Measurements from ENCODE around the gene GRP. TPM values are rescaled to one million over a fixed set of nuclear protein-coding genes. Genes with fewer than 3 reads are reported as not detected.
"Not testable (repeated sequence)": the region's sequence is repeated elsewhere in the genome, so short reads cannot be mapped to it uniquely, and the experiment has no call there.

Gene GRP
- polyA plus RNA-seq, 4 donors = 0.18 TPM; not detected in 3

GRCh38 chr18:59232309-59233016 is 12.5 kb downstream of the GRP start:
- Histone ChIP-seq H3K27ac (ENCODE audit: low read depth in 1 of 3, low read length in 2 of 3) (no peak overlapping the region), H3K36me3 (ENCODE audit: control insufficient read depth in 3 of 3, insufficient read depth in 2 of 3, low read depth in 1 of 3, low read length in 3 of 3) (no peaks in the 10 kb centered on the region), H3K9me3 (ENCODE audit: control insufficient read depth in 2 of 2, insufficient read depth in 1 of 2, low read depth in 1 of 2, low read length in 1 of 2) (no peaks in the 10 kb centered on the region), H3K4me1 (ENCODE audit: control insufficient read depth in 3 of 3, insufficient read depth in 2 of 3, low read depth in 1 of 3, low read length in 2 of 3) (no peaks in the 10 kb centered on the region), H3K27me3 (ENCODE audit: control insufficient read depth in 3 of 3, insufficient read depth in 3 of 3, low read length in 3 of 3) (peaks cover 0 to 9% (median 0%) of the 10 kb centered on the region in 3 donors), H3K4me3 (ENCODE audit: low read depth in 1 of 3, low read length in 3 of 3) (no peak overlapping the region)
- 58 to 66% (median 66%) methylated on average over 5 of the region's 5 CpGs for WGBS, 3 donors
- DNase-seq (no peak), FAIRE-seq (no peak)

GRCh38 chr18:59233017-59233410 is 13.1 kb downstream of the GRP start:
- DNase-seq = no peak
- H3K4me3 ChIP-seq (ENCODE audit: low read depth in 1 of 3, low read length in 3 of 3) = no peak overlapping the region
- H3K9me3 ChIP-seq (ENCODE audit: control insufficient read depth in 2 of 2, insufficient read depth in 1 of 2, low read depth in 1 of 2, low read length in 1 of 2) = no peaks in the 10 kb centered on the region
- H3K27ac ChIP-seq (ENCODE audit: low read depth in 1 of 3, low read length in 2 of 3) = no peak overlapping the region
- no peak for FAIRE-seq
- no peaks in the 10 kb centered on the region for H3K36me3 ChIP-seq (ENCODE audit: control insufficient read depth in 3 of 3, insufficient read depth in 2 of 3, low read depth in 1 of 3, low read length in 3 of 3)
- H3K27me3 ChIP-seq (ENCODE audit: control insufficient read depth in 3 of 3, insufficient read depth in 3 of 3, low read length in 3 of 3) = peaks cover 0 to 9% (median 0%) of the 10 kb centered on the region in 3 donors
- H3K4me1 ChIP-seq (ENCODE audit: control insufficient read depth in 3 of 3, insufficient read depth in 2 of 3, low read depth in 1 of 3, low read length in 2 of 3) = no peaks in the 10 kb centered on the region
- 69 to 88% (median 79%) methylated on average over 6 of the region's 6 CpGs for WGBS, 3 donors

GRCh38 chr18:59238385-59238784 is 18.4 kb downstream of the GRP start:
- no peak for FAIRE-seq
- DNase-seq = no peak
- H3K36me3 ChIP-seq (ENCODE audit: control insufficient read depth in 3 of 3, insufficient read depth in 2 of 3, low read depth in 1 of 3, low read length in 3 of 3) = no peaks in the 10 kb centered on the region

GRCh38 chr18:59239642-59240041 is 19.7 kb downstream of the GRP start:
- no peaks in the 10 kb centered on the region for H3K4me1 ChIP-seq (ENCODE audit: control insufficient read depth in 3 of 3, insufficient read depth in 2 of 3, low read depth in 1 of 3, low read length in 2 of 3)
- H3K36me3 ChIP-seq (ENCODE audit: control insufficient read depth in 3 of 3, insufficient read depth in 2 of 3, low read depth in 1 of 3, low read length in 3 of 3) = no peaks in the 10 kb centered on the region
- no peak overlapping the region for H3K4me3 ChIP-seq (ENCODE audit: low read depth in 1 of 3, low read length in 3 of 3)
- FAIRE-seq = no peak
- no peak overlapping the region for H3K27ac ChIP-seq (ENCODE audit: low read depth in 1 of 3, low read length in 2 of 3)
- no peak for DNase-seq
- H3K9me3 ChIP-seq (ENCODE audit: control insufficient read depth in 2 of 2, insufficient read depth in 1 of 2, low read depth in 1 of 2, low read length in 1 of 2) = no peaks in the 10 kb centered on the region
- H3K27me3 ChIP-seq (ENCODE audit: control insufficient read depth in 3 of 3, insufficient read depth in 3 of 3, low read length in 3 of 3) = no peaks in the 10 kb centered on the region
- WGBS, 3 donors = 50 to 60% (median 53%) methylated on average over 4 of the region's 4 CpGs

More at GRCh38 chr18:59238385-59238784, 18.4 kb downstream of the GRP start:
- Histone ChIP-seq H3K4me1 (ENCODE audit: control insufficient read depth in 3 of 3, insufficient read depth in 2 of 3, low read depth in 1 of 3, low read length in 2 of 3) (no peaks in the 10 kb centered on the region), H3K4me3 (ENCODE audit: low read depth in 1 of 3, low read length in 3 of 3) (no peak overlapping the region), H3K9me3 (ENCODE audit: control insufficient read depth in 2 of 2, insufficient read depth in 1 of 2, low read depth in 1 of 2, low read length in 1 of 2) (no peaks in the 10 kb centered on the region), H3K27me3 (ENCODE audit: control insufficient read depth in 3 of 3, insufficient read depth in 3 of 3, low read length in 3 of 3) (no peaks in the 10 kb centered on the region), H3K27ac (ENCODE audit: low read depth in 1 of 3, low read length in 2 of 3) (no peak overlapping the region)

GRCh38 chr18:59242906-59243305 is 22.9 kb downstream of the GRP start:
- peaks cover 0 to 3% (median 2%) of the 10 kb centered on the region in 3 donors for H3K27me3 ChIP-seq (ENCODE audit: control insufficient read depth in 3 of 3, insufficient read depth in 3 of 3, low read length in 3 of 3)
- WGBS, 3 donors = 83 to 92% (median 91%) methylated on average over 2 of the region's 2 CpGs
- H3K4me1 ChIP-seq (ENCODE audit: control insufficient read depth in 3 of 3, insufficient read depth in 2 of 3, low read depth in 1 of 3, low read length in 2 of 3) = no peaks in the 10 kb centered on the region
- no peaks in the 10 kb centered on the region for H3K36me3 ChIP-seq (ENCODE audit: control insufficient read depth in 3 of 3, insufficient read depth in 2 of 3, low read depth in 1 of 3, low read length in 3 of 3)
- no peak for DNase-seq
- no peak overlapping the region for H3K4me3 ChIP-seq (ENCODE audit: low read depth in 1 of 3, low read length in 3 of 3)
- FAIRE-seq = no peak
- H3K9me3 ChIP-seq (ENCODE audit: control insufficient read depth in 2 of 2, insufficient read depth in 1 of 2, low read depth in 1 of 2, low read length in 1 of 2) = no peaks in the 10 kb centered on the region
- H3K27ac ChIP-seq (ENCODE audit: low read depth in 1 of 3, low read length in 2 of 3) = no peak overlapping the region

- FAIRE-seq = no peak
- WGBS, 3 donors = 45 to 48% (median 47%) methylated on average over 4 of the region's 4 CpGs
These were observed 26.8 kb downstream of the GRP start for GRCh38 chr18:59246796-59247195.

GRCh38 chr18:59249199-59249774 is 29.3 kb downstream of the GRP start:
- Histone ChIP-seq H3K36me3 (ENCODE audit: control insufficient read depth in 3 of 3, insufficient read depth in 2 of 3, low read depth in 1 of 3, low read length in 3 of 3) (no peaks in the 10 kb centered on the region), H3K9me3 (ENCODE audit: control insufficient read depth in 2 of 2, insufficient read depth in 1 of 2, low read depth in 1 of 2, low read length in 1 of 2) (no peaks in the 10 kb centered on the region), H3K4me1 (ENCODE audit: control insufficient read depth in 3 of 3, insufficient read depth in 2 of 3, low read depth in 1 of 3, low read length in 2 of 3) (no peaks in the 10 kb centered on the region), H3K27ac (ENCODE audit: low read depth in 1 of 3, low read length in 2 of 3) (no peak overlapping the region), H3K27me3 (ENCODE audit: control insufficient read depth in 3 of 3, insufficient read depth in 3 of 3, low read length in 3 of 3) (peaks cover 0 to 5% (median 5%) of the 10 kb centered on the region in 3 donors), H3K4me3 (ENCODE audit: low read depth in 1 of 3, low read length in 3 of 3) (no peak overlapping the region)
- DNase-seq (peak; percentile 56 to 59), FAIRE-seq (no peak)
- 20 to 24% (median 22%) methylated on average over 5 of the region's 5 CpGs for WGBS, 3 donors

More at GRCh38 chr18:59246796-59247195, 26.8 kb downstream of the GRP start:
- Histone ChIP-seq H3K27me3 (ENCODE audit: control insufficient read depth in 3 of 3, insufficient read depth in 3 of 3, low read length in 3 of 3) (peaks cover 0 to 5% (median 5%) of the 10 kb centered on the region in 3 donors), H3K4me3 (ENCODE audit: low read depth in 1 of 3, low read length in 3 of 3) (no peak overlapping the region), H3K4me1 (ENCODE audit: control insufficient read depth in 3 of 3, insufficient read depth in 2 of 3, low read depth in 1 of 3, low read length in 2 of 3) (no peaks in the 10 kb centered on the region), H3K9me3 (ENCODE audit: control insufficient read depth in 2 of 2, insufficient read depth in 1 of 2, low read depth in 1 of 2, low read length in 1 of 2) (no peaks in the 10 kb centered on the region), H3K36me3 (ENCODE audit: control insufficient read depth in 3 of 3, insufficient read depth in 2 of 3, low read depth in 1 of 3, low read length in 3 of 3) (no peaks in the 10 kb centered on the region), H3K27ac (ENCODE audit: low read depth in 1 of 3, low read length in 2 of 3) (no peak overlapping the region)
- no peak for DNase-seq

- not testable (repeated sequence) for H3K4me3 ChIP-seq (ENCODE audit: low read depth in 1 of 3, low read length in 3 of 3); H3K4me1 ChIP-seq (ENCODE audit: control insufficient read depth in 3 of 3, insufficient read depth in 2 of 3, low read depth in 1 of 3, low read length in 2 of 3); FAIRE-seq; H3K9me3 ChIP-seq (ENCODE audit: control insufficient read depth in 2 of 2, insufficient read depth in 1 of 2, low read depth in 1 of 2, low read length in 1 of 2); H3K36me3 ChIP-seq (ENCODE audit: control insufficient read depth in 3 of 3, insufficient read depth in 2 of 3, low read depth in 1 of 3, low read length in 3 of 3); H3K27me3 ChIP-seq (ENCODE audit: control insufficient read depth in 3 of 3, insufficient read depth in 3 of 3, low read length in 3 of 3); DNase-seq; H3K27ac ChIP-seq (ENCODE audit: low read depth in 1 of 3, low read length in 2 of 3)
- 87 to 95% (median 89%) methylated on average over 14 to 30 of the region's 30 CpGs for WGBS, 3 donors
These were observed 35.5 kb downstream of the GRP start for GRCh38 chr18:59255491-59255890.
